Omental fat pad (tissue), 4 donors: ENCODE results near the gene P2RX7. TPM values are rescaled to one million over a fixed set of nuclear protein-coding genes. Genes with fewer than 3 reads are reported as not detected.

Source experiments
- ATAC-seq: fragments of 150-250 bp; one replicate; pipeline ENCODE4 v1.9.1; 2016; ENCODE audit warnings: mild to moderate bottlenecking, moderate library complexity; ENCODE audit not compliant: low FRiP score
- DNase-seq: peaks from one replicate; pipeline ENCODE4 v3.0.0-alpha.2; 2019; ENCODE audit warnings: low spot score
- CTCF ChIP-seq, 3 donors: fragments of 450-650 bp; IDR thresholded peaks; one replicate each; pipeline ENCODE4 v1.5.1; 2016 to 2017; ENCODE audit warnings: antibody characterized with exemption in 3 of 3, mild to moderate bottlenecking in 3 of 3, moderate library complexity in 2 of 3
- total RNA-seq, 4 donors: library from RNA; depleted of rRNA; stranded (reverse); fragments of >200 nt; gene quantifications; one replicate each; pipeline ENCODE4 v1.1.0, GENCODE V29; 2016

The P2RX7 gene
- total RNA-seq, 4 donors from 2014 or later: 2.4 to 8.6 (median 5.6) TPM

GRCh38 chr12:121095544-121096198 lies 37.0 kb upstream of the P2RX7 start:
- peak; percentile 37 for DNase-seq
- ATAC-seq: peak; percentile 93
- no peak for TF ChIP-seq CTCF (IDR thresholded peaks at IDR 0.05)

GRCh38 chr12:121096199-121096798 lies 36.4 kb upstream of the P2RX7 start:
- no peak for TF ChIP-seq CTCF (IDR thresholded peaks at IDR 0.05)
- no peak for DNase-seq
- no peak for ATAC-seq

GRCh38 chr12:121099779-121100178 lies 32.9 kb upstream of the P2RX7 start:
- no peak for ATAC-seq
- no peak for TF ChIP-seq CTCF (IDR thresholded peaks at IDR 0.05)
- DNase-seq: no peak

GRCh38 chr12:121102307-121102706 lies 30.4 kb upstream of the P2RX7 start:
- TF ChIP-seq CTCF (IDR thresholded peaks at IDR 0.05): no peak
- DNase-seq (no peak), ATAC-seq (no peak)

- DNase-seq (no peak), ATAC-seq (no peak)
- no peak for TF ChIP-seq CTCF (IDR thresholded peaks at IDR 0.05)
Measured at GRCh38 chr12:121107681-121108080, 25.0 kb upstream of the P2RX7 start.

- no peak for DNase-seq
- TF ChIP-seq CTCF (IDR thresholded peaks at IDR 0.05): no peak
- ATAC-seq: no peak
Measured at GRCh38 chr12:121108492-121108891, 24.2 kb upstream of the P2RX7 start.
